H9 (cell line): ENCODE measurements around the gene USP44. TPM values are rescaled to one million over a fixed set of nuclear protein-coding genes. Genes with fewer than 3 reads are reported as not detected.

Experiments
- DNase-seq: peaks from one replicate; pipeline ENCODE4 v3.0.0-alpha.2; 2017
- H2AFZ ChIP-seq: one replicate; pipeline ENCODE4 v1.6.1; 2013; ENCODE audit warnings: mild to moderate bottlenecking, low read length, control low read depth, moderate library complexity
- H2AK5ac ChIP-seq: 2 replicates; pipeline ENCODE4 v1.6.1; 2013; ENCODE audit warnings: low read length, control low read depth, mixed read lengths; ENCODE audit not compliant: insufficient read length
- H2BK120ac ChIP-seq: one replicate; pipeline ENCODE4 v1.6.1; 2013; ENCODE audit warnings: low read depth, mild to moderate bottlenecking, low read length, control low read depth, inconsistent platforms; ENCODE audit not compliant: poor library complexity, severe bottlenecking
- H2BK12ac ChIP-seq: 2 replicates; pipeline ENCODE4 v1.6.1; 2013; ENCODE audit warnings: low read length, control low read depth, mixed read lengths, low read depth; ENCODE audit not compliant: insufficient read length
- H2BK15ac ChIP-seq: 2 replicates; pipeline ENCODE4 v1.6.1; 2013; ENCODE audit warnings: low read depth, low read length, control low read depth
- H2BK20ac ChIP-seq: one replicate; pipeline ENCODE4 v1.6.1; 2013; ENCODE audit warnings: low read depth, mild to moderate bottlenecking, low read length, control low read depth, inconsistent platforms; ENCODE audit not compliant: poor library complexity, severe bottlenecking
- H2BK5ac ChIP-seq: 2 replicates; pipeline ENCODE4 v1.6.1; 2013; ENCODE audit warnings: low read length, control low read depth, mixed read lengths; ENCODE audit not compliant: insufficient read length
- H3K14ac ChIP-seq: 2 replicates; pipeline ENCODE4 v1.6.1; 2013; ENCODE audit warnings: low read length, control low read depth; ENCODE audit not compliant: insufficient read depth
- H3K18ac ChIP-seq: 2 replicates; pipeline ENCODE4 v1.6.1; 2013; ENCODE audit warnings: low read depth, mild to moderate bottlenecking, mixed read lengths, low read length, control low read depth; ENCODE audit not compliant: insufficient read length
- H3K23ac ChIP-seq: 2 replicates; pipeline ENCODE4 v1.6.1; 2013; ENCODE audit warnings: low read length, control low read depth, mixed read lengths, low read depth; ENCODE audit not compliant: insufficient read length
- H3K23me2 ChIP-seq: 2 replicates; pipeline ENCODE4 v1.6.1; 2013; ENCODE audit warnings: low read depth, mild to moderate bottlenecking, mixed read lengths, low read length, control low read depth; ENCODE audit not compliant: insufficient read length, poor library complexity, severe bottlenecking
- H3K27ac ChIP-seq: 2 replicates; pipeline ENCODE4 v1.5.1; 2013; ENCODE audit warnings: low read length, control low read depth, mixed read lengths, low read depth; ENCODE audit not compliant: insufficient read length
- H3K27me3 ChIP-seq: 2 replicates; pipeline ENCODE4 v1.6.1; 2013; ENCODE audit warnings: low read length, control low read depth, inconsistent platforms; ENCODE audit not compliant: insufficient read depth
- H3K4ac ChIP-seq: 2 replicates; pipeline ENCODE4 v1.6.1; 2013; ENCODE audit warnings: low read depth, mild to moderate bottlenecking, control low read depth, inconsistent platforms, low read length, moderate library complexity
- H3K4me1 ChIP-seq: 2 replicates; pipeline ENCODE4 v1.6.1; 2013; ENCODE audit warnings: low read length, control low read depth, inconsistent platforms; ENCODE audit not compliant: insufficient read depth
- H3K4me2 ChIP-seq: 2 replicates; pipeline ENCODE4 v1.6.1; 2013; ENCODE audit warnings: low read length, control low read depth, mixed read lengths; ENCODE audit not compliant: insufficient read length, insufficient read depth
- H3K56ac ChIP-seq: 2 replicates; pipeline ENCODE4 v1.6.1; 2013; ENCODE audit warnings: low read depth, mild to moderate bottlenecking, mixed read lengths, low read length, control low read depth; ENCODE audit not compliant: insufficient read length
- H3K79me1 ChIP-seq: 2 replicates; pipeline ENCODE4 v1.6.1; 2013; ENCODE audit warnings: low read depth, mild to moderate bottlenecking, moderate library complexity, low read length, control low read depth, inconsistent platforms; ENCODE audit not compliant: insufficient read depth, poor library complexity, severe bottlenecking
- H3K79me2 ChIP-seq: 2 replicates; pipeline ENCODE4 v1.6.1; 2013; ENCODE audit warnings: low read length, control low read depth, inconsistent platforms; ENCODE audit not compliant: insufficient read depth
- H3K9ac ChIP-seq: 2 replicates; pipeline ENCODE4 v1.6.1; 2013; ENCODE audit warnings: low read length, control low read depth, mixed read lengths; ENCODE audit not compliant: insufficient read length; ENCODE audit errors: extremely low read depth
- H3K9me3 ChIP-seq: one replicate; pipeline ENCODE4 v1.6.1; 2013; ENCODE audit warnings: low read depth, low read length, inconsistent platforms; ENCODE audit not compliant: control insufficient read depth
- H3T11ph ChIP-seq: one replicate; pipeline ENCODE4 v1.6.1; 2013; ENCODE audit warnings: mild to moderate bottlenecking, low read length, control low read depth, inconsistent platforms
- H4K20me1 ChIP-seq: one replicate; pipeline ENCODE4 v1.6.1; 2013; ENCODE audit not compliant: control insufficient read depth, insufficient read length, insufficient read depth
- H4K5ac ChIP-seq: 2 replicates; pipeline ENCODE4 v1.6.1; 2013; ENCODE audit warnings: low read depth, mild to moderate bottlenecking, mixed read lengths, low read length, control low read depth; ENCODE audit not compliant: insufficient read length
- H4K8ac ChIP-seq: replicated peaks from 2 replicates; pipeline ENCODE4 v1.6.1; 2013; ENCODE audit warnings: low read length, control low read depth, mixed read lengths, low read depth; ENCODE audit not compliant: insufficient read length
- H4K91ac ChIP-seq: 2 replicates; pipeline ENCODE4 v1.6.1; 2013; ENCODE audit warnings: low read depth, mild to moderate bottlenecking, moderate library complexity, mixed read lengths, low read length, control low read depth; ENCODE audit not compliant: insufficient read length
- H3K27ac Mint-ChIP-seq, 3 experiments: 2 replicates in 2 of 3; 3 replicates in 1 of 3; pipeline ENCODE4 v1.8.0; 2020 to 2021; ENCODE audit warnings: mixed read lengths in 3 of 3, mild to moderate bottlenecking in 1 of 3, moderate library complexity in 1 of 3
- H3K27me3 Mint-ChIP-seq: 2 replicates; pipeline ENCODE4 v1.8.0; 2021; ENCODE audit warnings: low read depth, mild to moderate bottlenecking, moderate library complexity, mixed read lengths
- H3K36me3 Mint-ChIP-seq, 3 experiments: 2 replicates in 2 of 3; 3 replicates in 1 of 3; pipeline ENCODE4 v1.8.0; 2020 to 2021; ENCODE audit warnings: low read depth in 3 of 3, mixed read lengths in 3 of 3; ENCODE audit not compliant: insufficient read depth in 1 of 3
- H3K4me1 Mint-ChIP-seq, 2 experiments: 2 replicates each; pipeline ENCODE4 v1.8.0; 2020; ENCODE audit warnings: mixed read lengths in 2 of 2
- H3K4me3 Mint-ChIP-seq, 2 experiments: 2 replicates in 1 of 2; 3 replicates in 1 of 2; pipeline ENCODE4 v1.8.0; 2020 to 2021; ENCODE audit warnings: mild to moderate bottlenecking in 2 of 2, mixed read lengths in 2 of 2, moderate library complexity in 1 of 2
- H3K9me3 Mint-ChIP-seq, 2 experiments: 2 replicates in 1 of 2; 3 replicates in 1 of 2; pipeline ENCODE4 v1.8.0; 2020; ENCODE audit warnings: mild to moderate bottlenecking in 2 of 2, mixed read lengths in 2 of 2, moderate library complexity in 1 of 2
- CTCF ChIP-seq: fragments of 200-600 bp; sonication (generic); conservative IDR thresholded peaks from 3 replicates; pipeline ENCODE4 v1.8.0; 2021; ENCODE audit warnings: antibody characterized with exemption, mild to moderate bottlenecking
- WGBS: extraction: QIAGEN DNeasy Blood & Tissue Kit; methylation state at CpG from one replicate; pipeline ENCODE4 v1.1.7; 2013; ENCODE audit warnings: missing lambda C conversion rate, low lambda C conversion rate, mixed read lengths; ENCODE audit not compliant: insufficient read length; ENCODE audit errors: extremely low coverage; 5-methylcytosine and 5-hydroxymethylcytosine counted together
- total RNA-seq: library from RNA; stranded (reverse); gene quantifications from 2 replicates; pipeline ENCODE4 v1.2.1, GENCODE V29; 2021

USP44 gene
- total RNA-seq, 1 experiment from 2014 or later: 185 TPM

GRCh38 chr12:95494888-95495287, 56.4 kb downstream of the USP44 start:
- H3K23ac ChIP-seq: no peak overlapping the region
- H4K20me1 ChIP-seq: no peaks in the 10 kb centered on the region
- H3K18ac ChIP-seq: no peak overlapping the region
- H3T11ph ChIP-seq: no peak overlapping the region
- DNase-seq: no peak
- H3K4me2 ChIP-seq: no peak overlapping the region
- H3K27me3 Mint-ChIP-seq: no peaks in the 10 kb centered on the region
- H3K27ac Mint-ChIP-seq: no peak overlapping the region
- no peak overlapping the region for H2AK5ac ChIP-seq
- no peak overlapping the region for H2BK20ac ChIP-seq
- no peak overlapping the region for H3K27ac ChIP-seq
- no peak overlapping the region for H4K8ac ChIP-seq
- H2BK12ac ChIP-seq: no peak overlapping the region
- 0 out of 2 replicates have a peak, but pooled peaks cover 2% of the 10 kb centered on the region for H3K79me2 ChIP-seq
- no peak overlapping the region for H3K56ac ChIP-seq
- H3K4me1 ChIP-seq: no peaks in the 10 kb centered on the region
- no peaks in the 10 kb centered on the region for H3K27me3 ChIP-seq
- H2AFZ ChIP-seq: no peak overlapping the region
- WGBS: no CpG with 5 or more reads among the region's 2 CpGs
- H4K91ac ChIP-seq: no peak overlapping the region
- no peak overlapping the region for H2BK120ac ChIP-seq
- no peak for TF ChIP-seq CTCF
- no peak overlapping the region for H2BK15ac ChIP-seq
- H3K23me2 ChIP-seq: no peaks in the 10 kb centered on the region
- peaks cover 44 to 76% (median 65%) of the 10 kb centered on the region in 3 experiments; a peak in 6 of 7 replicates for H3K36me3 Mint-ChIP-seq
- no peaks in the 10 kb centered on the region for H3K4me1 Mint-ChIP-seq
- H4K5ac ChIP-seq: no peak overlapping the region
- no peaks in the 10 kb centered on the region for H3K9me3 Mint-ChIP-seq
- no peak overlapping the region for H3K14ac ChIP-seq
- no peaks in the 10 kb centered on the region for H3K79me1 ChIP-seq
- no peak overlapping the region for H3K4ac ChIP-seq
- no peak overlapping the region for H3K9ac ChIP-seq
- H3K4me3 Mint-ChIP-seq: no peak overlapping the region
- H3K9me3 ChIP-seq: no peaks in the 10 kb centered on the region
- H2BK5ac ChIP-seq: no peak overlapping the region
